K562 (cell line): ENCODE data around the gene OTOGL. TPM values are rescaled to one million over a fixed set of nuclear protein-coding genes. Genes with fewer than 3 reads are reported as not detected.

Experiments used
- CHAMP1 ChIP-seq: fragments of 450-650 bp; IDR thresholded peaks from 2 replicates; pipeline ENCODE4 v1.6.1; 2016; ENCODE audit warnings: mild to moderate bottlenecking
- NCOR1 ChIP-seq: fragments of 450-650 bp; IDR thresholded peaks from 2 replicates; pipeline ENCODE4 v1.6.1; 2016; ENCODE audit warnings: mild to moderate bottlenecking, moderate library complexity
- NEUROD1 ChIP-seq: fragments of 150-350 bp; IDR thresholded peaks from 2 replicates; pipeline ENCODE4 v1.6.1; 2014; ENCODE audit warnings: borderline replicate concordance, low read length, low read depth; ENCODE audit not compliant: partially characterized antibody
- NKRF ChIP-seq: fragments of 450-650 bp; IDR thresholded peaks from 2 replicates; pipeline ENCODE4 v1.6.1; 2016; ENCODE audit warnings: borderline replicate concordance
- PHB ChIP-seq: fragments of 250-450 bp; sonication (Bioruptor Pico); IDR thresholded peaks from 2 replicates; pipeline ENCODE4 v1.5.0; 2021
- SP2 ChIP-seq: IDR thresholded peaks from 2 replicates; pipeline ENCODE4 v1.6.1; 2011; ENCODE audit warnings: mild to moderate bottlenecking, low read depth, low read length, moderate library complexity; ENCODE audit not compliant: poor library complexity, severe bottlenecking; ENCODE audit errors: extremely low read depth
- XRCC5 ChIP-seq: fragments of 200-400 bp; formaldehyde crosslinking; IDR thresholded peaks from 2 replicates; pipeline ENCODE4 v1.6.1; 2017; ENCODE audit warnings: low read depth, mild to moderate bottlenecking, low read length
- polyA plus RNA-seq, 8 experiments: library from polyadenylated mRNA; depleted of rRNA in 4 of 8; stranded (reverse) in 5 of 8; unstranded in 3 of 8; fragments of >200 nt; fragmentation: Nextera tagmentation in 2 of 8; fragmentation: Illumina TruSeq in 1 of 8; extraction: Ambion mirVana in 2 of 8; extraction: Trizol in 1 of 8; gene quantifications; 2 replicates each; pipeline versions ENCODE4 v1.2.1 to v1.2.3, GENCODE V29; 2011 to 2014; ENCODE audit warnings: inconsistent platforms in 1 of 8, missing spikeins in 1 of 8
- total RNA-seq, 7 experiments: library from RNA; depleted of rRNA in 6 of 7; stranded (reverse); fragments of >200 nt in 6 of 7; fragmentation: Illumina TruSeq in 2 of 7; extraction: Trizol in 2 of 7; gene quantifications; 2 replicates each; pipeline versions ENCODE4 v1.2.1 to v1.2.3, GENCODE V29; 2011 to 2021; ENCODE audit warnings: low replicate concordance in 1 of 7

The OTOGL gene
- total and polyA plus RNA-seq, 9 of the 15 experiments (the other 6 are each of a cell fraction or from before 2014, with no cell fraction given) = 0.02 to 0.03 TPM; not detected in 7

- TF ChIP-seq NKRF = no peak
- no peak for TF ChIP-seq CHAMP1
- no peak for TF ChIP-seq XRCC5
- no peak for TF ChIP-seq NCOR1
- no peak for TF ChIP-seq PHB (CRISPR knock-in tag)
- TF ChIP-seq SP2 = no peak
- no peak for TF ChIP-seq NEUROD1
Measured at GRCh38 chr12:80116735-80117134, 17.4 kb downstream of the OTOGL start (continued).
